ENCODE measurements around the gene MAGI2.

DNA sequence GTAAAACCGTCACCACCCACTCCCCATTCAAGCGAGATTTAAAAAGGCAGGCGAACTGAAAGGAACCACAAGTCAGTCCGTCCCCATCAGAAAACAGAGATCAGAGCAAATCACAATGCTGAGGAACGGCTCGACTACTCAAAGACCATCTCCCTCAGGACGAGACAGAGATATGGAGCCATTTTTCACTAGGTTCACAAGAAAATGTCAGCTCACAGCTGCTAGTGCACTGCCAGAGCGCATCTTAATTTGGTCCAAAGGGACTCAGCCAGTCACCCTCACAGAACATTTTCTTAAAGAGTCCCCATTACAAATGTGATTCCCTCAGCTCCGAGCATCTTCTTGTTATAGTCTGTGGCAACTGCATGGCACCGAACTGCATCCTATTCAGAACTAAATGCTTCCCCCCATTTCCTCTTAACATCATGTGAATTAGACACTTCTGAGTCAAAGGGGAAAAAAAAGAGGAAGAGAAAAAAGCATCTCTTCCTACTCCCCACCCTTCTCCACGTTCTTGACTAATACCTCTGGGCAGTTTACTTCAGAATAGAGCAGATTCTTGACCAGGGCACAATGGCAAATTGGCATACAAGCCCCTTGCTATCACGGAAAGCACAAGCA is 683.9 kb downstream of the MAGI2 start:
- TF ChIP-seq, protein P1, sequence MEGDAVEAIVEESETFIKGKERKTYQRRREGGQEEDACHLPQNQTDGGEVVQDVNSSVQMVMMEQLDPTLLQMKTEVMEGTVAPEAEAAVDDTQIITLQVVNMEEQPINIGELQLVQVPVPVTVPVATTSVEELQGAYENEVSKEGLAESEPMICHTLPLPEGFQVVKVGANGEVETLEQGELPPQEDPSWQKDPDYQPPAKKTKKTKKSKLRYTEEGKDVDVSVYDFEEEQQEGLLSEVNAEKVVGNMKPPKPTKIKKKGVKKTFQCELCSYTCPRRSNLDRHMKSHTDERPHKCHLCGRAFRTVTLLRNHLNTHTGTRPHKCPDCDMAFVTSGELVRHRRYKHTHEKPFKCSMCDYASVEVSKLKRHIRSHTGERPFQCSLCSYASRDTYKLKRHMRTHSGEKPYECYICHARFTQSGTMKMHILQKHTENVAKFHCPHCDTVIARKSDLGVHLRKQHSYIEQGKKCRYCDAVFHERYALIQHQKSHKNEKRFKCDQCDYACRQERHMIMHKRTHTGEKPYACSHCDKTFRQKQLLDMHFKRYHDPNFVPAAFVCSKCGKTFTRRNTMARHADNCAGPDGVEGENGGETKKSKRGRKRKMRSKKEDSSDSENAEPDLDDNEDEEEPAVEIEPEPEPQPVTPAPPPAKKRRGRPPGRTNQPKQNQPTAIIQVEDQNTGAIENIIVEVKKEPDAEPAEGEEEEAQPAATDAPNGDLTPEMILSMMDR (conservative IDR thresholded peaks at IDR 0.05; ENCODE audit: low read length), result no peak
- no peak for TF ChIP-seq EZH2phosphoT487 (IDR thresholded peaks at IDR 0.05; ENCODE audit: borderline replicate concordance)

Measured in Loucy (cell line).